ENCODE data around the gene AHDC1.

Gene AHDC1

DNA sequence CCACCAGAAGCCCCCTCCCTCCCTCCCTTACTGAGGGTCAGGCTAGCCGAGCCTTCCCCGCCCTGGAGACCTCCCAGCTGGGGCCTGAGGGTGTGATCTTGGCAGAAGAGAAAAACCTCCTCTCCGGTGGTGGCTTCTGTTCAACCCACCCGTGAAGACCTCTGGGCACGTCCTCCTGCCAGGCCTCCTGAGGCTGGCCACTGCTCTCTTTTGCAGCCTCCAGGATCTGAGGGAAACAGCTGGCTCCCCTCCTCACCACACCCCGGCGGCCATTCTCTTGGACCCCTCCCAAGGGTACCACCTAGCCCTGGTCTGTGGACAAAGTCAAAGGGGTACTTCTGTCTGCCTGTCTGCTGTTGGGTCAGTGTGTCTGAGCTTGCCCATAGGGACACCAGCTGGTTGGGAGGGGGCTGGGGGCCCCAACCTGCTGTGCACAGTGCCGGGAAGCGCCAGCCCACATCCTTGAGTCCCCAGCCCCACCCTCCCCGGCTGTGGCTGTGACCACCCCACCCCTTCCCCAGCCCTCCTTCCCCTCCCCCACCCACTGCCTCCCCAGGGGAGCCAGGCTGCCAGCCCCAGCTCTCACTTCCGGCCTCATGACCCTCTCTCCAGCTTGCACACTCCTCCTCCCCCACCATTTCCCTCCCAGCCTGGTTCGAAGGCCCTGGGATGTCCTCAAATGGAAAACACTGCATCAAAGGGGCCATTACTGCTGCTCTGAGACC lies 48.1 kb downstream of the AHDC1 start:
- TF ChIP-seq GATA3 (IDR thresholded peaks at IDR 0.05; ENCODE audit: low read depth, low read length) (no peak), GATA2 (IDR thresholded peaks at IDR 0.05; ENCODE audit: low read depth, low read length) (no peak)

GRCh38 chr1:27554759-27555699 lies 48.9 kb downstream of the AHDC1 start:
- no peak for TF ChIP-seq GATA3 (IDR thresholded peaks at IDR 0.05; ENCODE audit: low read depth, low read length)
- TF ChIP-seq GATA2 (IDR thresholded peaks at IDR 0.05; ENCODE audit: low read depth, low read length): no peak

DNA sequence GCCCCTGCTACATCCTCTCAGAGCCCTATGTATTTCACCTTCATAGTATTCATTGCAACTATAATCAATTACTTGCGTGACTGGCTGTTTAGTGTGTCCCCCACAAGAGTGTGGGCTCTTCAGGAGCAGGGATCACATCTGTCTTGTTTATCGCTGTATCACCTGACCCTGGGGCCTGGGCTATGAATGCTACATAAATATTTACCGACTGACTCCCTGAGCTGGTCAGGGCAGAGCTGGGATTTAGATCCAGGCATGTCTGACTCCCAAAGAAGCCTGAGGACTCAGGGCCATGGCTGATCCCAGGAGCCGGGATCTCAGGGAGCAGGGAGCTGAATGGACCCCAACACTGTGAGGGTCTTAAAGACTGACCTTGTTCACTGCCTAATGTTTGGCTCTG lies 49.7 kb downstream of the AHDC1 start:
- TF ChIP-seq GATA3 (IDR thresholded peaks at IDR 0.05; ENCODE audit: low read depth, low read length) (no peak), GATA2 (IDR thresholded peaks at IDR 0.05; ENCODE audit: low read depth, low read length) (no peak)

DNA sequence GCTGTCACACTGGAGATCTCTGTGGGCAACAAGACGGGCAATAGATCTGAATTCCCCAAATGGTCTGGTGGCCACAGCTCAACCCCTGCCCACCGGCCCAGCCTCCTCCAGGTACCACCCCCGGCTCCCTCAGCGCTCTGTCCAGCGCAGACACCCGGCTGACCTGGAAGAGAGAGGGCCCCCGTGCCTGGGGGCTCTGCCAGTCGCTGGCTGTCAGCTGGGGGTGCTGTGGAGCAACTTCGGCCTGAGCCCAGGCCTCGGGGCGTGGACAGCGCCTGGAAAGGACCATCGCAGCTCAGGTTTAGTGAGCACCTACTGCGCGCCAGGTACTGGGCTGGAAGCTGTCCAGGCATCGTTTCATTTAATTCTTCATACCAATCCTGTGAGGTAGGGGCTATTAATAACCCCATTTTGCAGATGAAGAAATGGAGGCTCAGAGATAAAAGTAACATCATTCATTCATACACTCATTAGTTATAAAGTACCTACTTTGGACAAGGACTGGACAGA lies 51.0 kb downstream of the AHDC1 start:
- TF ChIP-seq GATA3 (IDR thresholded peaks at IDR 0.05; ENCODE audit: low read depth, low read length): no peak
- no peak for TF ChIP-seq GATA2 (IDR thresholded peaks at IDR 0.05; ENCODE audit: low read depth, low read length)

- no peak for TF ChIP-seq GATA3 (IDR thresholded peaks at IDR 0.05; ENCODE audit: low read depth, low read length)
- TF ChIP-seq GATA2 (IDR thresholded peaks at IDR 0.05; ENCODE audit: low read depth, low read length): no peak
Observed at GRCh38 chr1:27551953-27552312, 52.0 kb downstream of the AHDC1 start.

GRCh38 chr1:27551170-27551952 lies 52.6 kb downstream of the AHDC1 start:
- TF ChIP-seq GATA2 (IDR thresholded peaks at IDR 0.05; ENCODE audit: low read depth, low read length) (no peak), GATA3 (IDR thresholded peaks at IDR 0.05; ENCODE audit: low read depth, low read length) (no peak)

GRCh38 chr1:27550510-27551169 lies 53.3 kb downstream of the AHDC1 start:
- no peak for TF ChIP-seq GATA2 (IDR thresholded peaks at IDR 0.05; ENCODE audit: low read depth, low read length)
- no peak for TF ChIP-seq GATA3 (IDR thresholded peaks at IDR 0.05; ENCODE audit: low read depth, low read length)

- TF ChIP-seq GATA3 (IDR thresholded peaks at IDR 0.05; ENCODE audit: low read depth, low read length) (no peak), GATA2 (IDR thresholded peaks at IDR 0.05; ENCODE audit: low read depth, low read length) (no peak)
Observed at GRCh38 chr1:27549807-27550408, 54.0 kb downstream of the AHDC1 start.

DNA sequence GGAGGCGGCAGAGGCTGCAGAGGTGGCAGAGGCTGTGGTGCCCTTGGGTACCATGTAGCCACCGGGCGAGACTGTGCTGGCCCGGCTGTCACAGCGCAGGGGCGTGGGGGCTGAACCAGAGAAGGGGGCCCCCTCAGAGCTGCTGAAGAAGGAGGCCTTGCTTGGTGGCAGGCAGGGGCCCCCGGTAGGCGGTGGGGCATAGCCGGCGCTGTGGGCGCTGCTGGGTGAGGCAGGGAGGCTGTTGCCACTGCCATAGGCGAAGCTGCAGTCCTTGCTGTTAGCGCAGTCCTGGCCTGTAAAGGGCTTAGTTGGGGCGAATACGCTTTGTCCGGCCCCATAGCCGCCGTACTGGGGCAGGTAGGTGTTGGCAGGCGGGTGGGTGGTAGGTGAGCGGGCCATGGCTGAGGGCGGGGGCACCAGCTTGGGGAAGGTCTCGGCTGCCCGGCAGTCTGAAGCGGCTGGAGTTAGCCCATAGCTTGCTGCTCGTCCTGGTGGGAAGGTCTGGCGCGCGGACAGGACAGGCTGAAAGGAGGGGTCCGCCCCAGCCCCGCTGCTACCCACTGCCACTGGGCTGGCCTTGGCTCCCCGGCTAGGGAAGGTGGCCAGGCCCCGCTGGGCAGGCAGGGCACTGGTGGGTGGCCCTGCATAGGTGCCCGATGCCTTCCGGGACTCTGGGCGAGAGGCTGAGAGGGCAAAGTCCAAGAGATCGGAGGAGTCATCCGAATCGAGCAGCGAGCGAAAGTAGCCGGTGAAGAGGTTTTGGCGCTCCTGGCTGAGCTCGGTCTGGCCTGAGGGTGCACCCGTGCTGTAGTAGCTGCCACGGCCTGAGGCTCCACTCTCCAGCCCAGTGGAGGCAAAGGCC lies 54.9 kb downstream of the AHDC1 start:
- no peak for TF ChIP-seq GATA3 (IDR thresholded peaks at IDR 0.05; ENCODE audit: low read depth, low read length)

- no peak for TF ChIP-seq GATA3 (IDR thresholded peaks at IDR 0.05; ENCODE audit: low read depth, low read length)
- TF ChIP-seq GATA2 (IDR thresholded peaks at IDR 0.05; ENCODE audit: low read depth, low read length): no peak
Observed at GRCh38 chr1:27548136-27548853, 55.6 kb downstream of the AHDC1 start.

DNA sequence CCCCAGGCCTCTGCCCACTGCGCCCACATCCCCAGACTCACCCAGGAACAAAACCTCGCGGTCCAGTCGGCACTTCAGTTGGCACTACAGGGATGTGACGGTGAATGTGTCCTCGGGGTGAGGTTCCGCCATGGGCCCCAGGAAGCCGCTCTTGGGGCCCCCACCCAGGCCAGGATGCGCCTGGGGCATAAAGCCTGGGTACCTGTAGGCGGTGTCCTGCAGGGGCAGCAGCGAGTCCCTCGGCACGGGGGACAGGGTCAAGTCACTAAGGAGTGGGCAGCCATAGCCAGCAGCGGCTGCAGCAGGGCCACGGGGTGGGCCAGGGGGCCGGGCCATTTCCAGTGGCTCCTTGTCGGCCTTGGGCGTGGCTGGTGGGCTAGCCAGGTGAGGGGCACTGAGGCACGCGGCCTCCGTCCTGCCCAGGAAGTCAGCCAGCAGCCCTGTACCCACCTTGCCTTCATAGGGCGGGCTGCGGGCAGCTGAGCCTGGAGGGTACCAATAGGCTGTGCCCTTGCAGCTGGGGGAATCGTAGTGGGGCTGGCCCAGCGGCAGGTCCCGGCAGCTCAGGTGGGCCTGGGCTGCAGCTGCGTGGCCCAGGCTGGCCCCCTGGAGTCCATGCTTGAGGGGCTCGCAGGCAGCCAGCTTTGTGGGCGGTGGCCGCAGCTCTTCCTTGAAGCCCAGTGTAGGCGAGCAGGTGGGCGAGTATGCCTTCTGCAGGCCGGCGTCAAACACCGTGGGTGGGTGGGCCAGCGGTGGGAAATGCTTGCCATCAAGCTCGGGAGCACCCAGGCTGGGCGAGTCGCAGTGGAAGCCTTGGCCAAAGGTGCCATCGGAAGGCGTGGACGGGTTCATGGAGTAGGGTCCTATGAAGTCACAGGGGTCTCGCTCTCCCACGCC lies 56.5 kb downstream of the AHDC1 start:
- TF ChIP-seq GATA2 (IDR thresholded peaks at IDR 0.05; ENCODE audit: low read depth, low read length) (no peak), GATA3 (IDR thresholded peaks at IDR 0.05; ENCODE audit: low read depth, low read length) (no peak)
